HepG2 (cell line): Measurements from ENCODE around the gene MPPE1. TPM values are rescaled to one million over a fixed set of nuclear protein-coding genes. Genes with fewer than 3 reads are reported as not detected.

Experiments used
- ARID2 ChIP-seq: sonication (generic); formaldehyde crosslinking; IDR thresholded peaks from 2 replicates; pipeline ENCODE4 v1.8.1; 2022; ENCODE audit warnings: mild to moderate bottlenecking, missing genetic modification reagents, borderline replicate concordance
- CAMTA2 ChIP-seq: sonication (generic); formaldehyde crosslinking; IDR thresholded peaks from 2 replicates; pipeline ENCODE4 v1.4.0; 2020; ENCODE audit warnings: mild to moderate bottlenecking, missing genetic modification reagents, borderline replicate concordance
- CTCF ChIP-seq: sonication (generic); formaldehyde crosslinking; IDR thresholded peaks from 2 replicates; pipeline ENCODE4 v1.5.0; 2020; ENCODE audit warnings: mild to moderate bottlenecking, missing genetic modification reagents, moderate library complexity
- EP300 ChIP-seq, 3 experiments: sonication (generic) in 1 of 3; formaldehyde crosslinking in 1 of 3; IDR thresholded peaks; 2 replicates each; pipeline versions ENCODE4 v1.5.1 to v1.6.1; 2011 to 2020; ENCODE audit warnings: low read depth in 2 of 3, low read length in 2 of 3, borderline replicate concordance in 1 of 3, improper control_type of control experiment in 1 of 3, mild to moderate bottlenecking in 1 of 3, missing genetic modification reagents in 1 of 3, moderate library complexity in 1 of 3
- GABPA ChIP-seq, 2 experiments: IDR thresholded peaks; 2 replicates each; pipeline ENCODE4 v1.6.1; 2011 to 2016; ENCODE audit warnings: low read depth in 2 of 2, low read length in 1 of 2, missing biosample characterization in 1 of 2, missing genetic modification characterization in 1 of 2
- IRF9 ChIP-seq: sonication (generic); formaldehyde crosslinking; IDR thresholded peaks from 2 replicates; pipeline ENCODE4 v1.8.0; 2022; ENCODE audit warnings: missing genetic modification reagents, mild to moderate bottlenecking, borderline replicate concordance
- JUN ChIP-seq: sonication (generic); formaldehyde crosslinking; IDR thresholded peaks from 2 replicates; pipeline ENCODE4 v1.4.0; 2020; ENCODE audit warnings: mild to moderate bottlenecking, missing genetic modification reagents
- KLF15 ChIP-seq: sonication (generic); formaldehyde crosslinking; IDR thresholded peaks from 2 replicates; pipeline ENCODE4 v1.8.1; 2023; ENCODE audit warnings: borderline replicate concordance, mild to moderate bottlenecking, inconsistent platforms, missing genetic modification reagents, mixed read lengths
- MED13 ChIP-seq: sonication (generic); formaldehyde crosslinking; IDR thresholded peaks from 2 replicates; pipeline ENCODE4 v1.5.0; 2020; ENCODE audit warnings: missing genetic modification reagents
- MZF1 ChIP-seq: sonication (generic); formaldehyde crosslinking; IDR thresholded peaks from 2 replicates; pipeline ENCODE4 v1.8.1; 2023; ENCODE audit warnings: mild to moderate bottlenecking, missing genetic modification reagents, borderline replicate concordance
- NCOR1 ChIP-seq: fragments of 200-600 bp; sonication (generic); IDR thresholded peaks from 2 replicates; pipeline ENCODE4 v1.7.0; 2017; ENCODE audit warnings: antibody characterized with exemption, low read length, borderline replicate concordance
- RARA ChIP-seq: IDR thresholded peaks from 2 replicates; pipeline ENCODE4 v1.6.1; 2016; ENCODE audit warnings: missing genetic modification reagents, missing compliant biosample characterization
- RORA ChIP-seq: sonication (generic); formaldehyde crosslinking; IDR thresholded peaks from 2 replicates; pipeline ENCODE4 v1.5.0; 2020; ENCODE audit warnings: mild to moderate bottlenecking, missing genetic modification reagents, moderate library complexity
- SP4 ChIP-seq: sonication (generic); formaldehyde crosslinking; IDR thresholded peaks from 2 replicates; pipeline ENCODE4 v1.8.1; 2023; ENCODE audit warnings: mild to moderate bottlenecking, missing genetic modification reagents
- TEAD3 ChIP-seq: optimal IDR thresholded peaks from 2 replicates; pipeline ENCODE3; 2016; ENCODE audit warnings: borderline replicate concordance
- TGIF2 ChIP-seq: IDR thresholded peaks from 2 replicates; pipeline ENCODE4 v1.6.1; 2016; ENCODE audit warnings: control low read depth, missing compliant biosample characterization
- ZC3H13 ChIP-seq: sonication (generic); formaldehyde crosslinking; IDR thresholded peaks from 2 replicates; pipeline ENCODE4 v1.8.1; 2023; ENCODE audit warnings: mild to moderate bottlenecking, missing genetic modification reagents, moderate library complexity
- ZFX ChIP-seq: sonication (generic); formaldehyde crosslinking; IDR thresholded peaks from 2 replicates; pipeline ENCODE4 v1.4.0; 2020; ENCODE audit warnings: mild to moderate bottlenecking, low read depth, missing genetic modification reagents, moderate library complexity
- ZKSCAN8 ChIP-seq: IDR thresholded peaks from 2 replicates; pipeline ENCODE4 v1.6.1; 2016; ENCODE audit warnings: borderline replicate concordance, missing genetic modification reagents, missing compliant biosample characterization
- ZMYM3 ChIP-seq: sonication (generic); formaldehyde crosslinking; IDR thresholded peaks from 2 replicates; pipeline ENCODE4 v1.5.1; 2020; ENCODE audit warnings: mild to moderate bottlenecking, missing genetic modification reagents
- ZNF549 ChIP-seq: sonication (generic); formaldehyde crosslinking; IDR thresholded peaks from 2 replicates; pipeline ENCODE4 v1.5.0; 2020; ENCODE audit warnings: missing genetic modification reagents
- ZNF891 ChIP-seq: sonication (generic); formaldehyde crosslinking; IDR thresholded peaks from 2 replicates; pipeline ENCODE4 v1.5.0; 2020; ENCODE audit warnings: mild to moderate bottlenecking, missing genetic modification reagents
- ZSCAN12 ChIP-seq: sonication (generic); formaldehyde crosslinking; IDR thresholded peaks from 2 replicates; pipeline ENCODE4 v1.9.0; 2021; ENCODE audit warnings: mild to moderate bottlenecking, missing genetic modification reagents
- ZSCAN20 ChIP-seq: sonication (generic); formaldehyde crosslinking; IDR thresholded peaks from 2 replicates; pipeline ENCODE4 v1.4.0; 2020; ENCODE audit warnings: missing genetic modification reagents, mild to moderate bottlenecking, borderline replicate concordance
- ZSCAN22 ChIP-seq: sonication (generic); formaldehyde crosslinking; IDR thresholded peaks from 2 replicates; pipeline ENCODE4 v1.4.0; 2020; ENCODE audit warnings: mild to moderate bottlenecking, missing genetic modification reagents
- polyA plus RNA-seq, 8 experiments: library from polyadenylated mRNA; depleted of rRNA in 3 of 8; stranded (reverse) in 7 of 8; unstranded in 1 of 8; fragments of >200 nt; fragmentation: Illumina TruSeq in 4 of 8; extraction: Trizol in 4 of 8; gene quantifications; 2 replicates each; pipeline versions ENCODE4 v1.2.1 to v1.2.3, GENCODE V29; 2011 to 2016; ENCODE audit warnings: low read depth in 4 of 8, missing spikeins in 1 of 8, mixed read lengths in 1 of 8; ENCODE audit not compliant: insufficient read depth in 1 of 8
- total RNA-seq, 5 experiments: library from RNA; depleted of rRNA; stranded (reverse); fragments of >200 nt; fragmentation: Illumina TruSeq; extraction: Trizol; gene quantifications; 2 replicates each; pipeline ENCODE4 v1.2.3, GENCODE V29; 2016; ENCODE audit warnings: low read depth in 1 of 5
- TF ChIP-seq, protein P1 (sequence below): IDR thresholded peaks from 2 replicates; pipeline ENCODE4 v1.6.1; 2016; ENCODE audit warnings: low read depth, control low read depth

The MPPE1 gene
- total and polyA plus RNA-seq, 2 of the 13 experiments (the other 11 are each of a cell fraction or from before 2014, with no cell fraction given) = 9.6 to 11.9 TPM

- TF ChIP-seq TGIF2 (CRISPR knock-in tag) = peak; percentile 84
- TF ChIP-seq ZFX (CRISPR knock-in tag) = peak; percentile 87
- no peak for TF ChIP-seq ZNF549 (CRISPR knock-in tag)
- TF ChIP-seq MED13 (CRISPR knock-in tag) = peak; percentile 34; the same call in 1 of the 2 replicates
- TF ChIP-seq CAMTA2 (CRISPR knock-in tag) = peak; percentile 20; the same call in 1 of the 2 replicates
- peak; percentile 84 for TF ChIP-seq TEAD3 (CRISPR knock-in tag)
- 0 out of 2 replicates have a peak, but pooled peaks have one; percentile 30 for TF ChIP-seq RARA
- TF ChIP-seq ZKSCAN8 (CRISPR knock-in tag) = peak; percentile 50; the same call in 1 of the 2 replicates
- TF ChIP-seq, protein P1, sequence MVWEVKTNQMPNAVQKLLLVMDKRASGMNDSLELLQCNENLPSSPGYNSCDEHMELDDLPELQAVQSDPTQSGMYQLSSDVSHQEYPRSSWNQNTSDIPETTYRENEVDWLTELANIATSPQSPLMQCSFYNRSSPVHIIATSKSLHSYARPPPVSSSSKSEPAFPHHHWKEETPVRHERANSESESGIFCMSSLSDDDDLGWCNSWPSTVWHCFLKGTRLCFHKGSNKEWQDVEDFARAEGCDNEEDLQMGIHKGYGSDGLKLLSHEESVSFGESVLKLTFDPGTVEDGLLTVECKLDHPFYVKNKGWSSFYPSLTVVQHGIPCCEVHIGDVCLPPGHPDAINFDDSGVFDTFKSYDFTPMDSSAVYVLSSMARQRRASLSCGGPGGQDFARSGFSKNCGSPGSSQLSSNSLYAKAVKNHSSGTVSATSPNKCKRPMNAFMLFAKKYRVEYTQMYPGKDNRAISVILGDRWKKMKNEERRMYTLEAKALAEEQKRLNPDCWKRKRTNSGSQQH (CRISPR knock-in tag) = peak; percentile 90
- TF ChIP-seq SP4 (CRISPR knock-in tag) = peak; percentile 94
- TF ChIP-seq NCOR1 = no peak; the same call in 1 of the 2 replicates
- TF ChIP-seq ZC3H13 = no peak
- TF ChIP-seq ZNF891 (CRISPR knock-in tag) = peak; percentile 70
- peak; percentile 61; the same call in 1 of the 2 replicates for TF ChIP-seq IRF9
- peak; percentile 63; the same call in 1 of the 2 replicates for TF ChIP-seq ZSCAN12 (CRISPR knock-in tag)
- TF ChIP-seq CTCF (CRISPR knock-in tag) = no peak
- TF ChIP-seq RORA = peak; percentile 90; the same call in 1 of the 2 replicates
- TF ChIP-seq EP300 (IDR thresholded peaks at IDR 0.05; ENCODE audit: low read depth in 2 of 2, low read length in 2 of 2) = peak in 1 of 2 experiments; percentile 39; a peak in 2 of 4 replicates
- no peak; the same call in 1 of the 2 replicates for TF ChIP-seq EP300 (CRISPR knock-in tag; IDR thresholded peaks at IDR 0.05; ENCODE audit: borderline replicate concordance)
- no peak for TF ChIP-seq MZF1 (CRISPR knock-in tag)
- no peak for TF ChIP-seq ZMYM3 (CRISPR knock-in tag)
- peak; percentile 46; the same call in 1 of the 2 replicates for TF ChIP-seq GABPA (IDR thresholded peaks at IDR 0.05; ENCODE audit: low read depth, low read length)
- peak; percentile 87 for TF ChIP-seq GABPA (CRISPR knock-in tag; IDR thresholded peaks at IDR 0.05; ENCODE audit: low read depth)
- TF ChIP-seq KLF15 = no peak
- no peak for TF ChIP-seq ARID2 (CRISPR knock-in tag)
- no peak for TF ChIP-seq ZSCAN20 (CRISPR knock-in tag)
- no peak for TF ChIP-seq ZSCAN22
- peak; percentile 57; the same call in 1 of the 2 replicates for TF ChIP-seq JUN
Measured at GRCh38 chr18:11851146-11851805, 56.8 kb downstream of the MPPE1 start, which contains the start of gene CHMP1B (continued).
